Pericardium fibroblast (primary cell): ENCODE results near the gene TIMP1. TPM values are rescaled to one million over a fixed set of nuclear protein-coding genes. Genes with fewer than 3 reads are reported as not detected.

ENCODE experiments used
- total RNA-seq: library from RNA; depleted of rRNA; stranded (reverse); fragments of >200 nt; gene quantifications from 2 replicates; pipeline ENCODE4 v1.2.3, GENCODE V29; 2015

Gene TIMP1
- 611 and 1,853 TPM in 2 replicates for total RNA-seq

GRCh38 chrX:47581731-47582647, at the start of gene TIMP1:
TIMP1 (plus strand) TSS chrX:47582436; CDS start chrX:47583416, 980 bp downstream.

GRCh38 chrX:47560934-47561658, 21.1 kb upstream of the TIMP1 start, which contains the start of gene ARAF:
ARAF (plus strand) TSS chrX:47561205; CDS start chrX:47562968, 1,763 bp downstream.

DNA sequence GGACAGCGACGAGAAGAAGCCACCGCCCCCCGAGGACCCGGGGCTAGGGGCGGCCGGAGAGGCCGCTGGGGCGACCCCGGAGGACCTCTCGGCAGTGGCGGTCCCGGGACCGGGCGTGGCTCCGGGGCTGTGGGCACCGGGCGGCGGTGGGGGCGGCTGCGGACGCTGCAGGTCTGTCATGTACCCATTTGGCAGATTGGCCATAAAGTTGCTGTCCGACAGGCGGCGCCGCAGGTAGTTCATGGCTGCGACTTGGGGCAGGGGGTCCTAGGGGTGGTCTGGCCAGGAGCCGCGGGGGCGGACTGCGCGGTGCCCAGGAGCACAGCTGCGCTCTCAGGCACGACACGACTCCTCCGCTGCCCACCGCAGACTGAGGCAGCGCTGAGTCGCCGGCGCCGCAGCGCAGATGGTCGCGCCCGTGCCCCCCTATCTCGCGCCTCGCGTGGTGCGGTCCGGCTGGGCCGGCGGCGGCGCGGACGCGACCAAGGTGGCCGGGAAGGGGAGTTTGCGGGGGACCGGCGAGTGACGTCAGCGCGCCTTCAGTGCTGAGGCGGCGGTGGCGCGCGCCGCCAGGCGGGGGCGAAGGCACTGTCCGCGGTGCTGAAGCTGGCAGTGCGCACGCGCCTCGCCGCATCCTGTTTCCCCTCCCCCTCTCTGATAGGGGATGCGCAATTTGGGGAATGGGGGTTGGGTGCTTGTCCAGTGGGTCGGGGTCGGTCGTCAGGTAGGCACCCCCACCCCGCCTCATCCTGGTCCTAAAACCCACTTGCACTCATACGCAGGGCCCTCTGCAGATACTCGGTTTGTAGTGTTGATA, 37.5 kb downstream of the TIMP1 start, which contains the start of gene SYN1:
SYN1 (minus strand) TSS at position 372 of the 817 bp plus-strand sequence; CDS start at position 243, 129 bp downstream.

GRCh38 chrX:47629419-47630200, 47.4 kb downstream of the TIMP1 start, which contains the start of gene CFP:
CFP (minus strand) TSS chrX:47629930; CDS start chrX:47629844, 86 bp downstream.

Other genes with a start within 250 kb of the TIMP1 start
- gene ZNF157, start 211.9 kb upstream of the TIMP1 start, total RNA-seq, result not detected in 2 replicates
- 2.6 and 4.6 TPM in 2 replicates for gene ZNF41, start 99.2 kb upstream of the TIMP1 start, total RNA-seq
- gene ARAF, start 21.2 kb upstream of the TIMP1 start, total RNA-seq, result 26.7 and 42.5 TPM in 2 replicates
- 0.34 and 1.2 TPM in 2 replicates for gene SYN1, start 37.4 kb downstream of the TIMP1 start, total RNA-seq
- 0.17 and 0.70 TPM in 2 replicates for gene CFP, start 47.5 kb downstream of the TIMP1 start, total RNA-seq
- gene ELK1, start 68.1 kb downstream of the TIMP1 start, total RNA-seq, result 37.3 and 40.4 TPM in 2 replicates
- gene UXT, start 76.7 kb downstream of the TIMP1 start, total RNA-seq, result 120 and 143 TPM in 2 replicates